Measurements from ENCODE around the gene STOML3.

STOML3 gene

GRCh38 chr13:38993381-38993780 lies 2.8 kb upstream of the STOML3 start:
- Histone ChIP-seq H3K4me1 (ENCODE audit: control insufficient read depth, insufficient read depth, low read length) (no peaks in the 10 kb centered on the region), H3K36me3 (ENCODE audit: control insufficient read depth in 2 of 2, insufficient read depth in 2 of 2, low read length in 2 of 2) (no peaks in the 10 kb centered on the region), H3K4me3 (ENCODE audit: low read length in 2 of 2) (no peak overlapping the region), H3K9me3 (ENCODE audit: control insufficient read depth in 2 of 2, low read length in 2 of 2) (no peaks in the 10 kb centered on the region), H3K9ac (ENCODE audit: low read length in 2 of 2) (no peak overlapping the region), H3K27ac (ENCODE audit: low read length) (no peak overlapping the region), H3K27me3 (ENCODE audit: control insufficient read depth in 1 of 2, insufficient read depth in 2 of 2, low read length in 2 of 2) (no peaks in the 10 kb centered on the region)

GRCh38 chr13:38981096-38981495 lies 9.5 kb downstream of the STOML3 start:
- no peak overlapping the region for H3K4me3 ChIP-seq (ENCODE audit: low read length in 2 of 2)
- H3K27me3 ChIP-seq (ENCODE audit: control insufficient read depth in 1 of 2, insufficient read depth in 2 of 2, low read length in 2 of 2) = peaks cover 0 to 2% of the 10 kb centered on the region in 2 donors
- H3K9ac ChIP-seq (ENCODE audit: low read length in 2 of 2) = no peak overlapping the region
- H3K9me3 ChIP-seq (ENCODE audit: control insufficient read depth in 2 of 2, low read length in 2 of 2) = peaks cover 0 to 5% of the 10 kb centered on the region in 2 donors
- H3K36me3 ChIP-seq (ENCODE audit: control insufficient read depth in 2 of 2, insufficient read depth in 2 of 2, low read length in 2 of 2) = no peaks in the 10 kb centered on the region
- peaks cover 6% of the 10 kb centered on the region for H3K4me1 ChIP-seq (ENCODE audit: control insufficient read depth, insufficient read depth, low read length)
- H3K27ac ChIP-seq (ENCODE audit: low read length) = no peak overlapping the region

DNA sequence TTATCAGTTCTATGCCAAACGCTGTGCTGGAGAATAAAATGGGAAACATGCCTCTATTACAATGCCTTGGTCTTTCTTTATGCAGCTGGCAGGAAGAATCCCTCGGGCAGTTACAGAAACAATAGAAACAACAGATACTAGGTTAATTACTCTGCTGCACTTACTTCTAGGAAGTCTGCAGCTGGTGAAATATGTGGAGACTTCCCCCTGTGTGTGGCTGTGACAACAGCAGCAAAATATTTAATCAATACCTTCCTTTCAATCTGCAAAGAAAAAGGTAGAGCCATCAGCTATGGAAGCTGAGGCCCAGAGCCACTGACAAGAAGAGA lies 9.9 kb downstream of the STOML3 start:
- Histone ChIP-seq H3K9ac (ENCODE audit: low read length in 2 of 2) (no peak overlapping the region), H3K9me3 (ENCODE audit: control insufficient read depth in 2 of 2, low read length in 2 of 2) (peaks cover 0 to 5% of the 10 kb centered on the region in 2 donors), H3K27ac (ENCODE audit: low read length) (no peak overlapping the region), H3K36me3 (ENCODE audit: control insufficient read depth in 2 of 2, insufficient read depth in 2 of 2, low read length in 2 of 2) (no peaks in the 10 kb centered on the region), H3K4me1 (ENCODE audit: control insufficient read depth, insufficient read depth, low read length) (peaks cover 6% of the 10 kb centered on the region), H3K4me3 (ENCODE audit: low read length in 2 of 2) (no peak overlapping the region), H3K27me3 (ENCODE audit: control insufficient read depth in 1 of 2, insufficient read depth in 2 of 2, low read length in 2 of 2) (peaks cover 0 to 2% of the 10 kb centered on the region in 2 donors)

DNA sequence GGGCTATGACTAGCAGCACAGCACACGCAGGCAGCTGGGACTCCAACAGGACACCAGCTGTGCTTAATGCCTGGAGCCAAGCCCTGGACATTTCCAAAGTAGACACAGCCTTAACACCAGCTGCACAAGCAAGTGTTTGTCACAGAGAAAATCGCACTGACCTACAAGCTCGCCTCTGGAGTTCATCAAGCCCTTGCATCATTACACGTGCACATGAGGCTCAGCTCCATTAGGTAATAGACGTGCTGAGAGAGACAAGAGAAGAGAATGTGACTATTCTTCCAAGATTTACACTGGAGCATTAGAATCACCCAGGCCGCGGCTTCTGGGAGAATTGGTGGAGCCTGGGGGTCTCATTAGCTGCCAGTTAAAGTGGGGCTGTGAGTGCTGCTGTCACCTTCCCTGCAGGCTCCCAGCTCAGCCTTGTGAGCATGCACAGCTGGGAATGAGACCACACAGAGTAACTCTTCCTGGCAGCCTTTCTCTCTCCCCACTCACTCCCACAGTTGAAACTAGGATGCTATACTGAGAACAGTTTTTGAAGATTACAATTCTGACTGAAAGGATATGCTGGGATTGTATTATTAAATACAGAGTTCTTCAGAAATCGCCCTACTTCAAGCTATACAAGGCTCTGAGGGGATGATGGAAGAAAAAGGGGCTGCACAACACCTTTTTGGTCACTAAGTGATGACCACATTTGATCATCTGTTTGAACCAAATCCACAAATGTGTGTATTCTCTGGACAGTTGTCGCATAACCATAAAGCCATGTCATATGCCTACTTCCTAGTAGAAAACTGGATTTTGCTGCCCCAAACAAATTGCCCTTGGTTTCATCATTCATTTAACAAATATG lies 10.5 kb downstream of the STOML3 start:
- H3K36me3 ChIP-seq (ENCODE audit: control insufficient read depth in 2 of 2, insufficient read depth in 2 of 2, low read length in 2 of 2) = no peaks in the 10 kb centered on the region

GRCh38 chr13:38970380-38971051 lies 20.1 kb downstream of the STOML3 start:
- H3K27ac ChIP-seq (ENCODE audit: low read length) = no peak overlapping the region
- H3K4me1 ChIP-seq (ENCODE audit: control insufficient read depth, insufficient read depth, low read length) = no peaks in the 10 kb centered on the region
- H3K27me3 ChIP-seq (ENCODE audit: control insufficient read depth in 1 of 2, insufficient read depth in 2 of 2, low read length in 2 of 2) = no peaks in the 10 kb centered on the region
- H3K9ac ChIP-seq (ENCODE audit: low read length in 2 of 2) = no peak overlapping the region
- H3K36me3 ChIP-seq (ENCODE audit: control insufficient read depth in 2 of 2, insufficient read depth in 2 of 2, low read length in 2 of 2) = no peaks in the 10 kb centered on the region
- H3K9me3 ChIP-seq (ENCODE audit: control insufficient read depth in 2 of 2, low read length in 2 of 2) = no peaks in the 10 kb centered on the region
- H3K4me3 ChIP-seq (ENCODE audit: low read length in 2 of 2) = no peak overlapping the region

More for the DNA sequence above, 10.5 kb downstream of the STOML3 start:
- H3K4me3 ChIP-seq (ENCODE audit: low read length in 2 of 2) = no peak overlapping the region
- H3K9me3 ChIP-seq (ENCODE audit: control insufficient read depth in 2 of 2, low read length in 2 of 2) = peaks cover 0 to 5% of the 10 kb centered on the region in 2 donors
- H3K9ac ChIP-seq (ENCODE audit: low read length in 2 of 2) = no peak overlapping the region
- H3K4me1 ChIP-seq (ENCODE audit: control insufficient read depth, insufficient read depth, low read length) = peaks cover 6% of the 10 kb centered on the region
- H3K27ac ChIP-seq (ENCODE audit: low read length) = no peak overlapping the region
- H3K27me3 ChIP-seq (ENCODE audit: control insufficient read depth in 1 of 2, insufficient read depth in 2 of 2, low read length in 2 of 2) = peaks cover 0 to 2% of the 10 kb centered on the region in 2 donors

- H3K27me3 ChIP-seq (ENCODE audit: control insufficient read depth in 1 of 2, insufficient read depth in 2 of 2, low read length in 2 of 2) = no peaks in the 10 kb centered on the region
- no peak overlapping the region for H3K9ac ChIP-seq (ENCODE audit: low read length in 2 of 2)
- no peak overlapping the region for H3K27ac ChIP-seq (ENCODE audit: low read length)
- no peak overlapping the region for H3K4me3 ChIP-seq (ENCODE audit: low read length in 2 of 2)
- no peaks in the 10 kb centered on the region for H3K36me3 ChIP-seq (ENCODE audit: control insufficient read depth in 2 of 2, insufficient read depth in 2 of 2, low read length in 2 of 2)
- no peaks in the 10 kb centered on the region for H3K9me3 ChIP-seq (ENCODE audit: control insufficient read depth in 2 of 2, low read length in 2 of 2)
- H3K4me1 ChIP-seq (ENCODE audit: control insufficient read depth, insufficient read depth, low read length) = no peaks in the 10 kb centered on the region
These were observed 21.4 kb downstream of the STOML3 start for GRCh38 chr13:38969187-38969586.

- Histone ChIP-seq H3K9me3 (ENCODE audit: control insufficient read depth in 2 of 2, low read length in 2 of 2) (no peaks in the 10 kb centered on the region), H3K27me3 (ENCODE audit: control insufficient read depth in 1 of 2, insufficient read depth in 2 of 2, low read length in 2 of 2) (no peaks in the 10 kb centered on the region), H3K27ac (ENCODE audit: low read length) (no peak overlapping the region), H3K9ac (ENCODE audit: low read length in 2 of 2) (no peak overlapping the region), H3K4me3 (ENCODE audit: low read length in 2 of 2) (no peak overlapping the region), H3K36me3 (ENCODE audit: control insufficient read depth in 2 of 2, insufficient read depth in 2 of 2, low read length in 2 of 2) (no peaks in the 10 kb centered on the region), H3K4me1 (ENCODE audit: control insufficient read depth, insufficient read depth, low read length) (no peaks in the 10 kb centered on the region)
These were observed 23.2 kb downstream of the STOML3 start for GRCh38 chr13:38967446-38967845.

DNA sequence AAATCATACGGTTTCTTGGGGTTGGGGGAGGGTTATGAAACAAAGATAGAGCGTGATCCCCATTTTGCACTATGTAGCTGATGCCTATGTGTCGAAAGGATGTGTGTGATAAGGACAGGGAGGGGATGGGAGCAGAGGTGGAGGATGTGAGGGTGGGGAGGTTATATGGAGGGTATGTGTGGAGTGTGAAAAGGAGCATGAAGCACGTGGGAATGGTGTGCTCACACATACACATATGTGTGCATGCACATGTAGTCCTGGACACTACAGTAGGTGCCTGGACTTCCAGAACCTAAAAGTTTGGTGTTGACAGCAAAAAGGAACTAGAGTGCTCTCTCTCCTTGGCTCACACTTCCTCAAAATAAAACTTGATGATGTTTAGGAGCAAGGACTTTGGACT lies 25.4 kb downstream of the STOML3 start:
- no peak overlapping the region for H3K4me3 ChIP-seq (ENCODE audit: low read length in 2 of 2)
- no peaks in the 10 kb centered on the region for H3K4me1 ChIP-seq (ENCODE audit: control insufficient read depth, insufficient read depth, low read length)
- no peak overlapping the region for H3K27ac ChIP-seq (ENCODE audit: low read length)
- no peak overlapping the region for H3K9ac ChIP-seq (ENCODE audit: low read length in 2 of 2)
- no peaks in the 10 kb centered on the region for H3K27me3 ChIP-seq (ENCODE audit: control insufficient read depth in 1 of 2, insufficient read depth in 2 of 2, low read length in 2 of 2)
- peaks cover 0 to 7% of the 10 kb centered on the region in 2 donors for H3K9me3 ChIP-seq (ENCODE audit: control insufficient read depth in 2 of 2, low read length in 2 of 2)
- H3K36me3 ChIP-seq (ENCODE audit: control insufficient read depth in 2 of 2, insufficient read depth in 2 of 2, low read length in 2 of 2) = no peaks in the 10 kb centered on the region

DNA sequence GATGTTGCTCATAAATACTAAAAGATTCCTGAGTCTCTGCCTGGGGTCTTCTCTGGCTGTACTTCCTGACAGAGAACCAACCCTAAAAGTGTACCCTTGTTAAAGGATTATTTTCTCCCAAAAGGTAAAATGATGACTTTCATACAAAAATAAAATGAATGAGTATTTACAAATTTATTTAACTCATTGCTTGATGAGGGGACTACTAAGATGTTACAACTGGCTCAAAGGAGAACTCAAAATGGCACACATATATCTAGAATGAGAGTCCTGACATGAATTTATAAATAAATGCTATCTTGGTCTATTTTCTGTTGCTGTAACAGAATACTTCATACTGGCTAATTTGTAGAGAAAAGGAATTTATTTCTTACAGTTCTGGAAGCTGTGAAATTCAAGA lies 30.5 kb downstream of the STOML3 start:
- H3K36me3 ChIP-seq (ENCODE audit: control insufficient read depth in 2 of 2, insufficient read depth in 2 of 2, low read length in 2 of 2) = no peaks in the 10 kb centered on the region
- no peaks in the 10 kb centered on the region for H3K27me3 ChIP-seq (ENCODE audit: control insufficient read depth in 1 of 2, insufficient read depth in 2 of 2, low read length in 2 of 2)
- no peak overlapping the region for H3K4me3 ChIP-seq (ENCODE audit: low read length in 2 of 2)
- H3K9ac ChIP-seq (ENCODE audit: low read length in 2 of 2) = no peak overlapping the region
- H3K27ac ChIP-seq (ENCODE audit: low read length) = no peak overlapping the region
- H3K4me1 ChIP-seq (ENCODE audit: control insufficient read depth, insufficient read depth, low read length) = no peaks in the 10 kb centered on the region
- peaks cover 0 to 7% of the 10 kb centered on the region in 2 donors for H3K9me3 ChIP-seq (ENCODE audit: control insufficient read depth in 2 of 2, low read length in 2 of 2)

- peaks cover 0 to 7% of the 10 kb centered on the region in 2 donors for H3K9me3 ChIP-seq (ENCODE audit: control insufficient read depth in 2 of 2, low read length in 2 of 2)
- H3K4me3 ChIP-seq (ENCODE audit: low read length in 2 of 2) = no peak overlapping the region
- no peaks in the 10 kb centered on the region for H3K27me3 ChIP-seq (ENCODE audit: control insufficient read depth in 1 of 2, insufficient read depth in 2 of 2, low read length in 2 of 2)
- H3K4me1 ChIP-seq (ENCODE audit: control insufficient read depth, insufficient read depth, low read length) = no peaks in the 10 kb centered on the region
- no peak overlapping the region for H3K9ac ChIP-seq (ENCODE audit: low read length in 2 of 2)
- no peak overlapping the region for H3K27ac ChIP-seq (ENCODE audit: low read length)
- no peaks in the 10 kb centered on the region for H3K36me3 ChIP-seq (ENCODE audit: control insufficient read depth in 2 of 2, insufficient read depth in 2 of 2, low read length in 2 of 2)
These were observed 32.6 kb downstream of the STOML3 start for GRCh38 chr13:38957794-38958592.
